Stomach smooth muscle (tissue), 2 donors: ENCODE data around the gene MAP3K1.

Experiments
- H3K27ac ChIP-seq: one replicate; pipeline ENCODE4 v1.7.0; 2013; ENCODE audit warnings: mild to moderate bottlenecking, low read length, inconsistent platforms
- H3K27me3 ChIP-seq, 2 donors: one replicate each; pipeline ENCODE4 v1.7.0; 2013; ENCODE audit warnings: low read length in 2 of 2; ENCODE audit not compliant: insufficient read depth in 2 of 2, control insufficient read depth in 1 of 2
- H3K36me3 ChIP-seq, 2 donors: one replicate each; pipeline ENCODE4 v1.7.0; 2013; ENCODE audit warnings: low read length in 2 of 2; ENCODE audit not compliant: control insufficient read depth in 2 of 2, insufficient read depth in 2 of 2
- H3K4me1 ChIP-seq: one replicate; pipeline ENCODE4 v1.7.0; 2013; ENCODE audit warnings: low read length; ENCODE audit not compliant: control insufficient read depth, insufficient read depth
- H3K4me3 ChIP-seq, 2 donors: one replicate each; pipeline ENCODE4 v1.7.0; 2013; ENCODE audit warnings: low read length in 2 of 2
- H3K9ac ChIP-seq, 2 donors: one replicate each; pipeline ENCODE4 v1.7.0; 2013; ENCODE audit warnings: low read length in 2 of 2, mild to moderate bottlenecking in 1 of 2
- H3K9me3 ChIP-seq, 2 donors: one replicate each; pipeline ENCODE4 v1.7.0; 2013; ENCODE audit warnings: low read length in 2 of 2; ENCODE audit not compliant: control insufficient read depth in 2 of 2
- donor health status: healthy.
- donor health status: Pancreatic carcinoma.

MAP3K1 gene

GRCh38 chr5:56829137-56829908 lies 14.0 kb downstream of the MAP3K1 start:
- Histone ChIP-seq H3K27ac (no peak overlapping the region), H3K9ac (no peak overlapping the region), H3K4me1 (no peaks in the 10 kb centered on the region), H3K27me3 (no peaks in the 10 kb centered on the region), H3K9me3 (no peaks in the 10 kb centered on the region), H3K36me3 (no peaks in the 10 kb centered on the region), H3K4me3 (no peak overlapping the region)

GRCh38 chr5:56831773-56832172 lies 16.4 kb downstream of the MAP3K1 start:
- Histone ChIP-seq H3K9me3 (no peaks in the 10 kb centered on the region), H3K4me1 (no peaks in the 10 kb centered on the region), H3K36me3 (no peaks in the 10 kb centered on the region), H3K4me3 (no peak overlapping the region), H3K27ac (no peak overlapping the region), H3K9ac (no peak overlapping the region), H3K27me3 (no peaks in the 10 kb centered on the region)

- Histone ChIP-seq H3K9me3 (no peaks in the 10 kb centered on the region), H3K27me3 (no peaks in the 10 kb centered on the region), H3K36me3 (no peaks in the 10 kb centered on the region), H3K4me1 (no peaks in the 10 kb centered on the region), H3K4me3 (no peak overlapping the region), H3K27ac (no peak overlapping the region), H3K9ac (no peak overlapping the region)
Measured at GRCh38 chr5:56833325-56833724, 18.0 kb downstream of the MAP3K1 start.

- Histone ChIP-seq H3K9me3 (no peaks in the 10 kb centered on the region), H3K9ac (no peak overlapping the region), H3K4me3 (no peak overlapping the region), H3K27me3 (no peaks in the 10 kb centered on the region), H3K27ac (no peak overlapping the region), H3K36me3 (no peaks in the 10 kb centered on the region), H3K4me1 (no peaks in the 10 kb centered on the region)
Measured at GRCh38 chr5:56837381-56837780, 22.0 kb downstream of the MAP3K1 start.

GRCh38 chr5:56837956-56838355 lies 22.6 kb downstream of the MAP3K1 start:
- no peak overlapping the region for H3K27ac ChIP-seq
- H3K36me3 ChIP-seq, result no peaks in the 10 kb centered on the region

GRCh38 chr5:56838409-56839039 lies 23.2 kb downstream of the MAP3K1 start:
- H3K27ac ChIP-seq, result no peak overlapping the region
- H3K9ac ChIP-seq, result peak overlapping the region in 1 of 2 donors; percentile 20
- no peaks in the 10 kb centered on the region for H3K27me3 ChIP-seq
- no peaks in the 10 kb centered on the region for H3K36me3 ChIP-seq
- H3K4me3 ChIP-seq, result peak overlapping the region in 1 of 2 donors; percentile 54
- H3K9me3 ChIP-seq, result no peaks in the 10 kb centered on the region
- H3K4me1 ChIP-seq, result no peaks in the 10 kb centered on the region

More at GRCh38 chr5:56837956-56838355, 22.6 kb downstream of the MAP3K1 start:
- no peaks in the 10 kb centered on the region for H3K9me3 ChIP-seq
- no peaks in the 10 kb centered on the region for H3K27me3 ChIP-seq
- no peaks in the 10 kb centered on the region for H3K4me1 ChIP-seq
- no peak overlapping the region for H3K4me3 ChIP-seq
- H3K9ac ChIP-seq, result no peak overlapping the region

GRCh38 chr5:56839062-56839461 lies 23.7 kb downstream of the MAP3K1 start:
- H3K9ac ChIP-seq, result no peak overlapping the region
- no peaks in the 10 kb centered on the region for H3K9me3 ChIP-seq
- H3K4me3 ChIP-seq, result peak overlapping the region in 1 of 2 donors; percentile 54
- no peaks in the 10 kb centered on the region for H3K36me3 ChIP-seq
- no peak overlapping the region for H3K27ac ChIP-seq
- no peaks in the 10 kb centered on the region for H3K27me3 ChIP-seq
- no peaks in the 10 kb centered on the region for H3K4me1 ChIP-seq

- Histone ChIP-seq H3K9me3 (no peaks in the 10 kb centered on the region), H3K4me1 (no peaks in the 10 kb centered on the region), H3K36me3 (no peaks in the 10 kb centered on the region), H3K27me3 (no peaks in the 10 kb centered on the region), H3K27ac (no peak overlapping the region), H3K9ac (no peak overlapping the region), H3K4me3 (no peak overlapping the region)
Measured at GRCh38 chr5:56840597-56840996, 25.2 kb downstream of the MAP3K1 start.

GRCh38 chr5:56845277-56845676 lies 29.9 kb downstream of the MAP3K1 start:
- Histone ChIP-seq H3K9me3 (no peaks in the 10 kb centered on the region), H3K9ac (no peak overlapping the region), H3K27ac (no peak overlapping the region), H3K4me1 (no peaks in the 10 kb centered on the region), H3K27me3 (no peaks in the 10 kb centered on the region), H3K36me3 (no peaks in the 10 kb centered on the region), H3K4me3 (no peak overlapping the region)

- Histone ChIP-seq H3K36me3 (no peaks in the 10 kb centered on the region), H3K4me1 (no peaks in the 10 kb centered on the region), H3K27me3 (no peaks in the 10 kb centered on the region), H3K9me3 (no peaks in the 10 kb centered on the region), H3K9ac (no peak overlapping the region), H3K4me3 (no peak overlapping the region), H3K27ac (no peak overlapping the region)
Measured at GRCh38 chr5:56845904-56846480, 30.6 kb downstream of the MAP3K1 start.

- H3K36me3 ChIP-seq, result no peaks in the 10 kb centered on the region
- no peaks in the 10 kb centered on the region for H3K27me3 ChIP-seq
- no peak overlapping the region for H3K9ac ChIP-seq
- H3K9me3 ChIP-seq, result no peaks in the 10 kb centered on the region
- H3K27ac ChIP-seq, result no peak overlapping the region
- H3K4me3 ChIP-seq, result no peak overlapping the region
- H3K4me1 ChIP-seq, result peaks cover 2% of the 10 kb centered on the region
Measured at GRCh38 chr5:56848206-56848605, 32.9 kb downstream of the MAP3K1 start.
